Trophoblast cell (in vitro differentiated cells and primary cell): ENCODE results near the gene CPM.

Source experiments
- DNase-seq, 2 donors: peaks; one replicate each; pipeline ENCODE4 v3.0.0-alpha.2; 2016
- H2AFZ ChIP-seq: 2 replicates; pipeline ENCODE4 v1.6.1; 2013; ENCODE audit warnings: low read length, moderate library complexity, mild to moderate bottlenecking; ENCODE audit not compliant: insufficient read depth, poor library complexity
- H2AK5ac ChIP-seq: 2 replicates; pipeline ENCODE4 v1.6.1; 2013; ENCODE audit warnings: mild to moderate bottlenecking, low read length
- H2BK120ac ChIP-seq: 2 replicates; pipeline ENCODE4 v1.6.1; 2013; ENCODE audit warnings: low read length, mild to moderate bottlenecking, moderate library complexity; ENCODE audit not compliant: insufficient read depth, poor library complexity
- H2BK12ac ChIP-seq: 2 replicates; pipeline ENCODE4 v1.6.1; 2013; ENCODE audit warnings: mild to moderate bottlenecking, low read length, moderate library complexity
- H2BK5ac ChIP-seq: 2 replicates; pipeline ENCODE4 v1.6.1; 2013; ENCODE audit warnings: low read length, low read depth, moderate library complexity, mild to moderate bottlenecking; ENCODE audit not compliant: poor library complexity
- H3K14ac ChIP-seq: 2 replicates; pipeline ENCODE4 v1.6.1; 2013; ENCODE audit warnings: mild to moderate bottlenecking, low read length
- H3K18ac ChIP-seq: 2 replicates; pipeline ENCODE4 v1.6.1; 2013; ENCODE audit warnings: mild to moderate bottlenecking, low read length
- H3K23ac ChIP-seq: 2 replicates; pipeline ENCODE4 v1.6.1; 2013; ENCODE audit warnings: low read length
- H3K27ac ChIP-seq: 2 replicates; pipeline ENCODE4 v1.5.1; 2013; ENCODE audit warnings: low read depth, mild to moderate bottlenecking, inconsistent platforms, low read length, moderate library complexity
- H3K27me3 ChIP-seq: 2 replicates; pipeline ENCODE4 v1.6.1; 2013; ENCODE audit warnings: inconsistent platforms, mild to moderate bottlenecking, low read length, moderate library complexity; ENCODE audit not compliant: insufficient read depth
- H3K36me3 ChIP-seq, 2 experiments: 1 replicate in 1 of 2; 2 replicates in 1 of 2; pipeline ENCODE4 v1.6.1; 2013; ENCODE audit warnings: low read length in 2 of 2, mild to moderate bottlenecking in 2 of 2, moderate library complexity in 1 of 2; ENCODE audit not compliant: insufficient read depth in 2 of 2, control insufficient read depth in 1 of 2
- H3K4ac ChIP-seq: 2 replicates; pipeline ENCODE4 v1.6.1; 2013; ENCODE audit warnings: low read depth, mild to moderate bottlenecking, low read length, moderate library complexity
- H3K4me1 ChIP-seq, 2 experiments: 1 replicate in 1 of 2; 2 replicates in 1 of 2; pipeline ENCODE4 v1.6.1; 2013; ENCODE audit warnings: low read length in 2 of 2, mild to moderate bottlenecking in 2 of 2, moderate library complexity in 1 of 2; ENCODE audit not compliant: insufficient read depth in 2 of 2, control insufficient read depth in 1 of 2
- H3K4me2 ChIP-seq: 2 replicates; pipeline ENCODE4 v1.6.1; 2013; ENCODE audit warnings: inconsistent platforms, mild to moderate bottlenecking, low read length, moderate library complexity
- H3K4me3 ChIP-seq: 2 replicates; pipeline ENCODE4 v1.5.1; 2013; ENCODE audit warnings: mild to moderate bottlenecking, low read depth, low read length, inconsistent platforms
- H3K79me1 ChIP-seq: one replicate; pipeline ENCODE4 v1.6.1; 2013; ENCODE audit warnings: low read length
- H3K79me2 ChIP-seq: 2 replicates; pipeline ENCODE4 v1.6.1; 2013; ENCODE audit warnings: low read length, mild to moderate bottlenecking; ENCODE audit not compliant: control insufficient read depth, insufficient read depth, poor library complexity
- H3K9ac ChIP-seq: 2 replicates; pipeline ENCODE4 v1.6.1; 2013; ENCODE audit warnings: mild to moderate bottlenecking, low read length
- H3K9me3 ChIP-seq: 2 replicates; pipeline ENCODE4 v1.6.1; 2013; ENCODE audit warnings: low read depth, mild to moderate bottlenecking, control low read depth, inconsistent platforms, low read length; ENCODE audit not compliant: insufficient read depth
- H4K12ac ChIP-seq: 2 replicates; pipeline ENCODE4 v1.6.1; 2013; ENCODE audit warnings: low read depth, mild to moderate bottlenecking, low read length, moderate library complexity
- H4K8ac ChIP-seq: 2 replicates; pipeline ENCODE4 v1.6.1; 2013; ENCODE audit warnings: low read depth, mild to moderate bottlenecking, low read length, moderate library complexity
- H4K91ac ChIP-seq: one replicate; pipeline ENCODE4 v1.6.1; 2013; ENCODE audit warnings: low read depth, mild to moderate bottlenecking, low read length, moderate library complexity
- WGBS: extraction: QIAGEN DNeasy Blood & Tissue Kit; methylation state at CpG from one replicate; pipeline ENCODE4 v1.1.7; 2013; ENCODE audit warnings: missing lambda C conversion rate; ENCODE audit not compliant: insufficient read length, insufficient coverage; ENCODE audit errors: extremely low coverage; 5-methylcytosine and 5-hydroxymethylcytosine counted together

Gene CPM

DNA sequence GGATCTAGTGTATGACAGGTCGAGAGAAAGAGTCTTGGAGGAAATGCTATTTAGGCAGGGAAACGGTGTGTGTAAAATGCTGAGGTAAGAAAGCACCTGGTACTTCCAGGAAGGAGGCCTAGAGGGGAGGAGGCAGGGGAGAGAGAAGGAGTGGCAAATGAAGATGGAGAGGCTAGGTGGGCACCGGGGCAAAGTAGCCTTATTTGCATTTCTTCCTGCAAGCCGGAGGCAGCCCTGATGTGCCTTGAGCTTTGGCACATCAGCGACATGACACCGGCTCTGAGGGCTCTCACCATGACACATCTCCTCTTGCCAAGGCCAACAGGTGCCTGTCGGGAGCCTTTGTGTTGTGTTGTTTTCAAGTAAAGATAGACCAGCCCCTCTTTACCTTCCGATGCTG is 61.6 kb downstream of the CPM start:
- no peaks in the 10 kb centered on the region for H3K27me3 ChIP-seq
- WGBS: no CpG with 5 or more reads among the region's 8 CpGs

DNA sequence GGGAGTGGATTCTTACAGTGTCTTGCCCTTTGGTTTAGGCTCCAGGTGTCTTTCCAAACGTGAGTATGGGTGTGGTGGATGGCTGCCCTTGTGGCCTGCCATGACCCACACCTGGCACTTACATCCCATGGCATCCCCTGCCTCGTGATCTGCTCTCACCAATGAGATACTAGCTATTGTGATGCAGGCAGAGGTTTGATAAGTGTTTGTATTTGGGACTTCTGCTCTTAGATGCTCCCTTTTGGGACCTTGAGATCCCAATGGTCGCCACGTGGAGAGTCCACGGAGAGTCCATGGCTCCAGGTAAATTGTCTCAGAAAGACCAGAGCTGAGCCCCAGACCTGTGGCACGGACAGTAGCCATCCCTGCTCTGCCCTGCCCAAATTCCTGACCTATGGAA is 62.5 kb downstream of the CPM start:
- H4K91ac ChIP-seq: no peak overlapping the region
- H3K4me3 ChIP-seq: no peak overlapping the region
- H2BK12ac ChIP-seq: no peak overlapping the region
- H3K18ac ChIP-seq: no peak overlapping the region
- no peaks in the 10 kb centered on the region for H3K27me3 ChIP-seq
- H2BK120ac ChIP-seq: no peak overlapping the region
- no peak overlapping the region for H3K23ac ChIP-seq
- no peak overlapping the region for H3K27ac ChIP-seq
- no peak overlapping the region for H2AK5ac ChIP-seq
- no peaks in the 10 kb centered on the region for H3K9me3 ChIP-seq
- H3K4me1 ChIP-seq: peaks cover 4 to 6% of the 10 kb centered on the region in 2 experiments
- H3K9ac ChIP-seq: no peak overlapping the region
- no peak for DNase-seq
- H3K79me1 ChIP-seq: no peaks in the 10 kb centered on the region
- no peak overlapping the region for H4K12ac ChIP-seq
- no peaks in the 10 kb centered on the region for H3K36me3 ChIP-seq
- H2BK5ac ChIP-seq: no peak overlapping the region
- no peak overlapping the region for H4K8ac ChIP-seq
- no peak overlapping the region for H2AFZ ChIP-seq
- no CpG with 5 or more reads among the region's 6 CpGs for WGBS
- H3K4ac ChIP-seq: no peak overlapping the region
- H3K4me2 ChIP-seq: no peak overlapping the region
- no peaks in the 10 kb centered on the region for H3K79me2 ChIP-seq
- H3K14ac ChIP-seq: no peak overlapping the region

More for the DNA sequence above, 61.6 kb downstream of the CPM start:
- Histone ChIP-seq H4K12ac (no peak overlapping the region), H3K4ac (no peak overlapping the region), H3K14ac (no peak overlapping the region), H3K18ac (no peak overlapping the region), H3K4me3 (no peak overlapping the region), H2BK120ac (no peak overlapping the region), H3K9ac (no peak overlapping the region), H2BK5ac (no peak overlapping the region), H3K36me3 (no peaks in the 10 kb centered on the region), H4K8ac (no peak overlapping the region), H3K4me2 (no peak overlapping the region), H2BK12ac (no peak overlapping the region), H3K27ac (no peak overlapping the region), H4K91ac (no peak overlapping the region), H3K4me1 (peaks cover 4 to 6% of the 10 kb centered on the region in 2 experiments), H3K79me2 (no peaks in the 10 kb centered on the region), H2AFZ (no peak overlapping the region), H3K79me1 (no peaks in the 10 kb centered on the region), H3K23ac (no peak overlapping the region), H3K9me3 (no peaks in the 10 kb centered on the region), H2AK5ac (no peak overlapping the region)
- DNase-seq: no peak

DNA sequence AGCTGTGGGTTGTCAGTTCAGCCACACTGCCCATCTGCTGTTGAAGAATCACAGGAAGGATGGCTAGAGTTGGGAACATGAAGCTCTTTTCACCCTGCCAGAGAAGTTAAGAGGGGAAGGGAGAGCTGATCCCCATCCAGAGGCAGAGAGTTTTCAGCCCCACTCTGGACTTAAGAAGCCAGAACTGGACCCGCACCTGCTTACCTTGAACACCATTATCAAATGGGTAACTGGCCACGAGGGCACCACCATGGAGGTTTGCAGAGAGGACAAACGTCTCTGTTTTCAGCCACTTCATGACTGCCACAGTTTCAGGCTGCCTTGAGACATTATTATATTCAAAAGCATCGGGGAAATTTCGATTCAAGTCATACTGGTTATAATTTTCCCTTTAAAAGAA is 63.0 kb downstream of the CPM start:
- H3K9ac ChIP-seq: no peak overlapping the region
- H3K18ac ChIP-seq: no peak overlapping the region
- no peak overlapping the region for H3K14ac ChIP-seq
- H3K27ac ChIP-seq: no peak overlapping the region
- H4K91ac ChIP-seq: no peak overlapping the region
- no peaks in the 10 kb centered on the region for H3K27me3 ChIP-seq
- H2AK5ac ChIP-seq: no peak overlapping the region
- no peak overlapping the region for H2AFZ ChIP-seq
- H3K4me2 ChIP-seq: no peak overlapping the region
- no peak overlapping the region for H4K8ac ChIP-seq
- peaks cover 4 to 6% of the 10 kb centered on the region in 2 experiments for H3K4me1 ChIP-seq
- H3K36me3 ChIP-seq: no peaks in the 10 kb centered on the region
- no peak for DNase-seq
- H2BK5ac ChIP-seq: no peak overlapping the region
- H3K23ac ChIP-seq: no peak overlapping the region
- WGBS: no CpG with 5 or more reads among the region's 5 CpGs
- no peaks in the 10 kb centered on the region for H3K79me1 ChIP-seq
- H3K4me3 ChIP-seq: no peak overlapping the region
- H4K12ac ChIP-seq: no peak overlapping the region
- H3K9me3 ChIP-seq: no peaks in the 10 kb centered on the region
- no peak overlapping the region for H3K4ac ChIP-seq
- H2BK12ac ChIP-seq: no peak overlapping the region
- H3K79me2 ChIP-seq: no peaks in the 10 kb centered on the region
- no peak overlapping the region for H2BK120ac ChIP-seq

DNA sequence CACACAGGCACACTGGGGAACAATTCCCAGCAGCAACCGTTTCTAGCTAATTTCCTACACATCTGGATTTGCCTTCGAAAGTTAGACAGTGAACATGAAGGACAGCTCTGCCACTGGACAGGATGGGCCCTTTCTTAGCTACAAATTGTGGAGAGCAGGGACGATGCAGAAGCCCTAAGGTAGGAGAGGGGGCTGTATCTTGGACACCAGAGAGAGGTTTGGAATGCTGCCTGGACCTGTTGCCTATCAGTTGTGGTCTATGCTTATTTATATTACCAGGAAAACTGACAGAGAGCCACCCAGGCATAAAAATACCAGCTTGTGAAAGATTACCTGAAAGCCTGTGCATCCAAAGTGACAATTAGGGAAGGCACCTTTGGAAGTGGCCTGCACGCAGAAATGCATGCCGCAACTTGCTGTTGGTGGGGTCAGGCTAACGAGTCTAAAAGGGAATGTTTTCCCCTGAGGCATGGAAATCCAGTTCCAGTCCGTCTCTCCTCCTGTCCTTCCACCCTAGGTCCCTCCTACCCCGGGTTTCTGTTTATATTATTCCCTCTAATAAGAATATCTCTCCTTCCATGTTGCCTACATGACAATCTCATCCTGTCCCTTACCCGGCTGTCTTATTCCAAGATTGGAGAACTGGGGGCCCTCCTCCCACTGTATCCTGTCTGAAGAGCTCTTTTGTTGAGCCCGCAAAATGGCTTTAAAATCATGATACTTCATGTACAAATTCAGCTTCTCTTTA is 64.8 kb downstream of the CPM start:
- Histone ChIP-seq H3K79me2 (no peaks in the 10 kb centered on the region), H3K4me3 (no peak overlapping the region), H3K23ac (no peak overlapping the region), H2BK120ac (no peak overlapping the region), H4K8ac (no peak overlapping the region), H3K18ac (no peak overlapping the region), H3K27ac (no peak overlapping the region), H3K9me3 (no peaks in the 10 kb centered on the region), H3K27me3 (no peaks in the 10 kb centered on the region), H2AFZ (no peak overlapping the region), H3K4me1 (peaks cover 4 to 6% of the 10 kb centered on the region in 2 experiments), H2BK5ac (no peak overlapping the region), H3K36me3 (no peaks in the 10 kb centered on the region), H2AK5ac (no peak overlapping the region), H3K79me1 (no peaks in the 10 kb centered on the region), H3K4me2 (no peak overlapping the region), H4K12ac (no peak overlapping the region), H3K4ac (no peak overlapping the region), H2BK12ac (no peak overlapping the region), H4K91ac (no peak overlapping the region), H3K14ac (no peak overlapping the region), H3K9ac (no peak overlapping the region)
- DNase-seq: peak; percentile 31 to 40
- no CpG with 5 or more reads among the region's 10 CpGs for WGBS
